Esophagus muscularis mucosa (tissue), 3 donors: ENCODE results near the gene ARMS2.

ENCODE experiments used
- CTCF ChIP-seq, 3 experiments: fragments of 200-600 bp in 2 of 3; fragments of 450-650 bp in 1 of 3; sonication (generic) in 2 of 3; IDR thresholded peaks; one replicate each; pipeline ENCODE4 v1.5.1; 2017 to 2019; ENCODE audit warnings: antibody characterized with exemption in 3 of 3, mild to moderate bottlenecking in 2 of 3, moderate library complexity in 1 of 3
- POLR2A ChIP-seq: fragments of 450-650 bp; IDR thresholded peaks from one replicate; pipeline ENCODE4 v1.6.1; 2017; ENCODE audit warnings: antibody characterized with exemption, moderate library complexity, mild to moderate bottlenecking, low read depth
- POLR2AphosphoS5 ChIP-seq, 2 donors: sonication (generic); formaldehyde crosslinking; IDR thresholded peaks; one replicate each; pipeline ENCODE4 v1.6.1; 2017; ENCODE audit warnings: antibody characterized with exemption in 2 of 2

- no peak for TF ChIP-seq CTCF (IDR thresholded peaks at IDR 0.05)
- no peak for TF ChIP-seq POLR2A
- peak; percentile 86 to 94 for TF ChIP-seq POLR2AphosphoS5 (IDR thresholded peaks at IDR 0.05)
Measured at GRCh38 chr10:122504610-122504950, 50.1 kb downstream of the ARMS2 start.
